CD4-positive, CD25-positive, alpha-beta regulatory T cell (primary cell): ENCODE data around the gene KCTD14. TPM values are rescaled to one million over a fixed set of nuclear protein-coding genes. Genes with fewer than 3 reads are reported as not detected.
"Not testable (repeated sequence)": the region's sequence is repeated elsewhere in the genome, so short reads cannot be mapped to it uniquely, and the experiment has no call there.

Source experiments
- ATAC-seq, 2 donors: fragments of 150-1000 bp; cut with Tn5 transposase; one replicate each; pipeline ENCODE4 v1.10.0; 2021; ENCODE audit warnings: low read depth in 2 of 2, moderate number of reproducible peaks in 2 of 2, moderate library complexity in 1 of 2
- DNase-seq, 3 donors: peaks; one replicate each; pipeline versions ENCODE4 v3.0.0 to v3.0.0-alpha.2; 2012 to 2022; ENCODE audit warnings: mixed read lengths in 1 of 3
- H3K27ac ChIP-seq: one replicate; pipeline ENCODE4 v1.7.0; 2013; ENCODE audit warnings: mild to moderate bottlenecking, low read length; ENCODE audit not compliant: insufficient read depth, poor library complexity, severe bottlenecking
- H3K27me3 ChIP-seq: one replicate; pipeline ENCODE4 v1.7.0; 2013; ENCODE audit warnings: low read length; ENCODE audit not compliant: control insufficient read depth, insufficient read depth
- H3K36me3 ChIP-seq: one replicate; pipeline ENCODE4 v1.7.0; 2013; ENCODE audit warnings: mild to moderate bottlenecking, low read length, moderate library complexity; ENCODE audit not compliant: control insufficient read depth, insufficient read depth
- H3K4me1 ChIP-seq: 2 replicates; pipeline ENCODE4 v1.7.0; 2013; ENCODE audit warnings: mild to moderate bottlenecking, low read length; ENCODE audit not compliant: insufficient read depth, control insufficient read depth, poor library complexity, severe bottlenecking
- H3K4me3 ChIP-seq: one replicate; pipeline ENCODE4 v1.7.0; 2013; ENCODE audit warnings: low read depth, mild to moderate bottlenecking, low read length, moderate library complexity
- H3K9me3 ChIP-seq, 2 experiments: 1 replicate in 1 of 2; 2 replicates in 1 of 2; pipeline ENCODE4 v1.7.0; 2013; ENCODE audit warnings: low read length in 2 of 2, mild to moderate bottlenecking in 1 of 2, moderate library complexity in 1 of 2; ENCODE audit not compliant: control insufficient read depth in 2 of 2
- H3K27ac Mint-ChIP-seq, 3 donors: one replicate each; pipeline ENCODE4 v1.8.0; 2020 to 2022; ENCODE audit warnings: mild to moderate bottlenecking in 3 of 3, mixed read lengths in 3 of 3, moderate library complexity in 2 of 3
- H3K27me3 Mint-ChIP-seq: one replicate; pipeline ENCODE4 v1.8.0; 2022; ENCODE audit warnings: mild to moderate bottlenecking, mixed read lengths
- H3K36me3 Mint-ChIP-seq: one replicate; pipeline ENCODE4 v1.8.0; 2020; ENCODE audit warnings: mixed read lengths
- H3K4me1 Mint-ChIP-seq, 4 donors: one replicate each; pipeline ENCODE4 v1.8.0; 2020 to 2022; ENCODE audit warnings: mixed read lengths in 4 of 4, mild to moderate bottlenecking in 1 of 4
- H3K4me3 Mint-ChIP-seq, 4 donors: one replicate each; pipeline ENCODE4 v1.8.0; 2020 to 2022; ENCODE audit warnings: mild to moderate bottlenecking in 4 of 4, mixed read lengths in 4 of 4, moderate library complexity in 3 of 4
- H3K9me3 Mint-ChIP-seq, 7 donors: one replicate each; pipeline ENCODE4 v1.8.0; 2020 to 2022; ENCODE audit warnings: mixed read lengths in 7 of 7, mild to moderate bottlenecking in 3 of 7, moderate library complexity in 2 of 7
- polyA plus RNA-seq, 4 donors: library from polyadenylated mRNA; unstranded; fragments of 300-500 nt; fragmentation: Illumina TruSeq; gene quantifications; one replicate each; pipeline ENCODE4 v1.2.3, GENCODE V29; 2021
- total RNA-seq: library from RNA; stranded (reverse); gene quantifications from one replicate; pipeline ENCODE4 v1.2.3, GENCODE V29; 2022

KCTD14 gene
- total and polyA plus RNA-seq, 5 donors from 2014 or later: 0.09 to 1.4 (median 0.41) TPM; not detected in 1

DNA sequence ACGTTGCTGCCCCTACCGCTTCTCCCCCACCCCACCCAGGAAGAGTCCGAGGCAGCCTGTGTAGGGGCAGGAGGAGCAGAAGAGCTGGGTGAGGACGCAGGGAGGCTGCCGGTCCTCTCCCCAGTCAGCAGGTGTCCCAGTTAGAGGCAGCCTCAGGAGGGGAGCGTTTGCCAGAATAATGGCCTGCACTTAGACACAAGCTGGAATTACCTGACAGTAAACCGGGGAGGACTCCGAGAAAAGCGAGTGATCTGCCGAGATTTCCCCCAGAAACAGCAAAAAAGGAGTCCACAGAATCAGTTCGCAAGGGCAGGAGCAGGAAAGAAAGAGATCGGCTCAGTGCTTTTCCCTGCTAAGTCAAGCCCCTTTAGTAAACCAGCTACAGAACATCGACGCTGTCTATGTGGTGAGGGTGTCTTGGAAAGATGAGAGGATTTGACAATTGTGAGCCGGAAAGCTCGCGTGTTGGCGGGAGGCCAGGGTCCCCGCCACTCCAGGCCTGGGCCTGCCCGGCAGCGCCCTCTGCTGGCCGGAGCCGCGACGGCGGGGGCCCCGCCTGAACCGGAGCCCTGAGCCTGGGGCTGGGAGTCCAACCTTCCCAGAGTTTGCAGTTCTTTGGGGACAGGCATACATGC is 22.9 kb upstream of the KCTD14 start:
- Histone ChIP-seq H3K27ac (no peak overlapping the region), H3K4me1 (peaks cover 6% of the 10 kb centered on the region), H3K4me3 (peak overlapping the region; percentile 49), H3K36me3 (no peaks in the 10 kb centered on the region), H3K27me3 (no peaks in the 10 kb centered on the region), H3K9me3 (no peaks in the 10 kb centered on the region)
- peak overlapping the region in 3 of 4 donors; percentile 29 to 78 (median 66) for H3K4me3 Mint-ChIP-seq
- H3K36me3 Mint-ChIP-seq: no peaks in the 10 kb centered on the region
- peak overlapping the region in 1 of 3 donors; percentile 83 for H3K27ac Mint-ChIP-seq
- peaks cover 0 to 12% (median 3%) of the 10 kb centered on the region in 4 donors for H3K4me1 Mint-ChIP-seq
- H3K27me3 Mint-ChIP-seq: no peaks in the 10 kb centered on the region
- peaks cover 0 to 3% (median 0%) of the 10 kb centered on the region in 7 donors for H3K9me3 Mint-ChIP-seq
- DNase-seq: peak; percentile 59 to 77 (median 60)
- ATAC-seq: peak; percentile 87 to 88

DNA sequence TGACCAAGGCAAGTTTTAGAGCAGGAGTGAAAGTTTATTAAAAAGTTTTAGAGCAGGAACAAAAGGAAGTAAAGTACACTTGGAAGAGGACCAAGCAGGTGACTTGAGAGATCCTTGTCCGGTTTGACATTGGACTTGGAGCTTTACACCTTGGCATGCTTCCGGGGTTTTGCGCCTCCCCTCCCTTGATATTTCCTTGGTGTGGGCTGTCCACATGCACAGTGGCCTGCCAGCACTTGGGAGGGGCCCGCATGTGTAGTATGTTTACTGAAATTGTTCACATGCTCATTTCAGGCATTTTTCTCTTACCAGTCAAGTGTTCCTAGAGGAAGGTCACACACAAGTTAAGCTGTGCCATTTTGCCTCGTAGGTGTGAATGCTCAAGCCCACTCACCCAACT is 21.6 kb upstream of the KCTD14 start:
- H3K4me1 Mint-ChIP-seq: peaks cover 0 to 19% (median 11%) of the 10 kb centered on the region in 4 donors
- H3K4me3 ChIP-seq: no peak overlapping the region
- no peaks in the 10 kb centered on the region for H3K36me3 ChIP-seq
- H3K27ac Mint-ChIP-seq: no peak overlapping the region
- no peaks in the 10 kb centered on the region for H3K9me3 ChIP-seq
- no peaks in the 10 kb centered on the region for H3K36me3 Mint-ChIP-seq
- H3K4me3 Mint-ChIP-seq: no peak overlapping the region
- H3K27me3 Mint-ChIP-seq: no peaks in the 10 kb centered on the region
- ATAC-seq: no peak
- no peak for DNase-seq
- H3K27ac ChIP-seq: no peak overlapping the region
- H3K27me3 ChIP-seq: no peaks in the 10 kb centered on the region
- peaks cover 13% of the 10 kb centered on the region for H3K4me1 ChIP-seq
- peaks cover 0 to 3% (median 0%) of the 10 kb centered on the region in 7 donors for H3K9me3 Mint-ChIP-seq

DNA sequence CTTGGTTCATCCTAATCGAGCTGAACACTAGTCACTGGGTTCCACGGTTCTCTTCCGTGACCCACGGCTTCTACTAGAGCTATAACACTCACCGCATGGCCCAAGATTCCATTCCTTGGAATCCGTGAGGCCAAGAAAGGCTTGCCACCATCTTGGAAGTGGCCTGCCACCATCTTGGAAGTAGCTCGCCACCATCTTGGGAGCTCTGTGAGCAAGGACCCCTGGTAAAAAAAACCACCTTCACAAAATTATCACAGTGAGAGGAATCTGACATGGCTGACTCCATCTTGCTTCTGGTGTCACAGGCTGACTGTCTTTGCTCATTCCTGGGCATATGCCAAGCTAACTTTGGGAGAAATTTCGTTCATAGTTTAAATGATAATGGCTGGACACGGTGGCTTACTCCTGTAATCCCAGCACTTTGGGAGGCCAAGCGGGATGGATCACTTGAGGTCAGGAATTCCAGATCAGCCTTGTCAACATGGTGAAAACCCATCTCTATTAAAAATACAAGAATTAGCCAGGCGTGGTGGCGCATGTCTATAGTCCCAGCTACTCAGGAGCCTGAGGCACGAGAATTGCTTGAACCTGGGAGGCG is 18.9 kb upstream of the KCTD14 start:
- Histone ChIP-seq H3K4me1 (peaks cover 13% of the 10 kb centered on the region), H3K27ac (no peak overlapping the region), H3K9me3 (no peaks in the 10 kb centered on the region), H3K27me3 (no peaks in the 10 kb centered on the region), H3K36me3 (no peaks in the 10 kb centered on the region), H3K4me3 (no peak overlapping the region)
- Mint-ChIP-seq H3K9me3 (peaks cover 0 to 3% (median 0%) of the 10 kb centered on the region in 7 donors), H3K4me1 (peaks cover 0 to 23% (median 13%) of the 10 kb centered on the region in 4 donors), H3K4me3 (no peak overlapping the region), H3K27me3 (no peaks in the 10 kb centered on the region), H3K36me3 (no peaks in the 10 kb centered on the region), H3K27ac (no peak overlapping the region)
- no peak for DNase-seq
- no peak for ATAC-seq

DNA sequence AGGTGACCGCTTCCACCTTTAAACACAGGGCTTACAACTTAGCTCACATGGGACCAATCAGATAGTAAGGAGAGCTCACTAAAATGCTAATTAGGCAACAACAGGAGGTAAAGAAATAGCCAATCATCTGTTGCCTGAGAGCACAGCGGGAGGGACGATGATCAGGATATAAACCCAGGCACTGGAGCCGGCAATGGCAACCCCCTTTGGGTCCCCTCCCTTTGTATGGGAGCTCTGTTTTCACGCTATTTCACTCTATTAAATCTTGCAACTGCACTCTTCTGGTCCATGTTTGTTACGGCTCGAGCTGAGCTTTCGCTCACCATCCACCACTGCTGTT is 18.3 kb upstream of the KCTD14 start:
- not testable (repeated sequence) for H3K36me3 Mint-ChIP-seq, H3K27me3 Mint-ChIP-seq, H3K27ac Mint-ChIP-seq, H3K27me3 ChIP-seq, H3K36me3 ChIP-seq, DNase-seq, H3K9me3 Mint-ChIP-seq, H3K4me3 ChIP-seq, H3K27ac ChIP-seq, H3K4me3 Mint-ChIP-seq, ATAC-seq, H3K9me3 ChIP-seq
- peaks cover 0 to 20% (median 13%) of the 10 kb centered on the region in 4 donors for H3K4me1 Mint-ChIP-seq
- H3K4me1 ChIP-seq: peaks cover 13% of the 10 kb centered on the region

DNA sequence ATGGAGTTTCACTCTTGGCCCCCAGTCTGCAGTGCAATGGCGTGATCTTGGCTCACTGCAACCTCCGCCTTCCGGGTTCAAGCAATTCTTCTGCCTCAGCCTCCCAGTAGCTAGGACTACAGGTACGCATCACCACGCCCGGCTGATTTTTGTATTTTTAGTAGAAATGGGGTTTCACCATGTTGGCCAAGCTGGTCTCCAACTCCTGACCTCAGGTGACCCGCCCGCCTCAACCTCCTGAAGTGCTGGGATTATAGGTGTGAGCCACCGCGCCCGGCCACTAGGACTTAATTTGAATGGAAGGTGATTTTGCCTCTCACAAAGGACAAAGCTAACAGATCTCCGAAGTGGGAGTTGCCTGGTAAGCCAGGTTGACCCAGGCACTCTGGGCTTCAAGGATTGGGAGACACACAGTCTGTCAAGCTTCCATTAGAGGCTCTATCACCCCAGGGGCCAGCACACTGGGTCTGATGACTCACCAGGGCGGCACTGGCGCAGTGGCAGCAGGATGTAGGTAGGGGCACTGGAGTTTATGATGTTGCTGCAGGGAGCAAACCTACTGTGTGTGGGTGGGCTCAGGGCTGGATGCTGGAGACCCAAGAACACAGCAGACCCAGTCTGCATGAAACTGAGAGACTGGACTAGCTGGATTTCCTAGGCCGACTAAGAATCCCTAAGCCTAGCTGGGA is 17.8 kb upstream of the KCTD14 start:
- Histone ChIP-seq H3K4me3 (no peak overlapping the region), H3K27me3 (no peaks in the 10 kb centered on the region), H3K9me3 (no peaks in the 10 kb centered on the region), H3K27ac (no peak overlapping the region), H3K4me1 (peaks cover 9% of the 10 kb centered on the region), H3K36me3 (no peaks in the 10 kb centered on the region)
- ATAC-seq: peak in 1 of 2 donors; percentile 20
- Mint-ChIP-seq H3K4me3 (peak overlapping the region in 1 of 4 donors; percentile 38), H3K9me3 (peaks cover 0 to 3% (median 0%) of the 10 kb centered on the region in 7 donors), H3K27ac (peak overlapping the region in 1 of 3 donors; percentile 85), H3K27me3 (no peaks in the 10 kb centered on the region), H3K36me3 (no peaks in the 10 kb centered on the region), H3K4me1 (peaks cover 0 to 19% (median 11%) of the 10 kb centered on the region in 4 donors)
- DNase-seq: peak in 1 of 3 donors; percentile 17

DNA sequence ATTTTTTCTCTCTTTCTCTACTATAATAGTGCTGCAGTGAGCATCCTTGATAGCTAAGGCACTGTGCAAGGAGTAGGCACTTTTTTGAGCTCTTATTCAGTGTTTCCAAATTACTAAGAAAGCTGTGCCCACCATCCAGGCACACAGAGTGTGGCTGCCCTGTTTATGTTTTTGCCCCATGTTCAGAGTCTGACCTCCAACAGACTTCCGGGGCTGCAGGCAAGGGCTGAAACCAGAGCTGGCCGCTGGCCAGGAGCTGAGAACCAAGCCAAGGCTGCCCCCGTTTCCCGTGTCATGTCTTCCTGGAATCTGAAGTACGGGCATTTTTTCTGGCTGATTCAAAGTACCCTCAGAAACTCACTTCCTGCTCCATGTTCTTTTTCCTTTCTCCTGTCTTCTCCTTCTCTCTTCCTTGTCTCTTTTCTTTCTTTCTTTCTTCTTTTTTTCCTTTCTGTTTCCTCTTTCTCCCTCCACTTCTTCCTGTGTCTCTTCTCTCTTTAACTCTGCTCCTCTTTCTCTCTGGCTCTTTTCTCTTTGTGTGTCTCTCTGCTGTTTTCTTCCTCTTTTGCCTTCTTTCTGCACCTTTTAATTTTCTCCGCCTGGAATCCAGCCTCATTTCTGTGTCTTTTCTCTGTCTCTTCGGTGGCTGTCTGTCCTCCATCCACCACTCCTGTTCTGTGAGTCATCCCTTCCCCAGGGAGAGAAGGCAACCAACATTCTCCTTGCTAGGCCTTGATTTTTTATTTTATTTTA is 17.0 kb upstream of the KCTD14 start:
- H3K4me1 ChIP-seq: peaks cover 7% of the 10 kb centered on the region
- H3K9me3 ChIP-seq: no peaks in the 10 kb centered on the region
- H3K27me3 ChIP-seq: no peaks in the 10 kb centered on the region
- no peak overlapping the region for H3K4me3 ChIP-seq
- H3K4me1 Mint-ChIP-seq: peaks cover 0 to 19% (median 9%) of the 10 kb centered on the region in 4 donors
- H3K27me3 Mint-ChIP-seq: no peaks in the 10 kb centered on the region
- H3K9me3 Mint-ChIP-seq: peaks cover 0 to 3% (median 0%) of the 10 kb centered on the region in 7 donors
- no peak overlapping the region for H3K27ac ChIP-seq
- DNase-seq (peak in 1 of 3 donors; percentile 31), ATAC-seq (peak in 1 of 2 donors; percentile 47)
- H3K27ac Mint-ChIP-seq: peak overlapping the region in 2 of 3 donors; percentile 23 to 85
- H3K36me3 ChIP-seq: no peaks in the 10 kb centered on the region
- peak overlapping the region in 2 of 4 donors; percentile 49 to 57 for H3K4me3 Mint-ChIP-seq
- H3K36me3 Mint-ChIP-seq: no peaks in the 10 kb centered on the region

DNA sequence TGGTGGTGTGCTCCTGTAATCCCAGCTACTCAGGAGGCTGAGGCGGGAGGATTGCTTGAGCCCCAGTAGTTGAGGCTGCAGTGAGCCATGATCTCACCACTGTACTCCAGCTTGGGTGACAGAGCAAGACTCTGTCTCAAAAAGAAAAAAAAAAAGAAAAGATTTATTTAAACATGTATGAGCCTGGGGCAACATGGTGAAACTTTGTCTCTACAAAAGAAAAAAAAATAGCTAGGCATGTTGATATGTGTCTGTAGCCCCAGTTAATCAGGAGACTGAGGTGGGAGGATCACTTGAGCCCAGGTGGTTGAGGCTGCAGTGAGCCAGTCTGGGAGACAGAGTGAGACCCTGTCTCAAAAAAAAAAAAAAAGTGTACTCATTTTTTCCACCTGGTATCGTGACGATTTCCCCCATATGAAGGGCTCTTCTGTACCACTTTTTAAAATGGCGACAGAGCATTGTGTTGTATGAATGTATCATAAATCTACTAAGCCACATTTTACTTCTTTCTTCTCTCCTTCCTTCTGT is 16.4 kb upstream of the KCTD14 start:
- Mint-ChIP-seq H3K36me3 (no peaks in the 10 kb centered on the region), H3K4me1 (peaks cover 0 to 19% (median 9%) of the 10 kb centered on the region in 4 donors), H3K9me3 (peaks cover 0 to 3% (median 0%) of the 10 kb centered on the region in 7 donors), H3K27ac (peak overlapping the region in 2 of 3 donors; percentile 23 to 85), H3K4me3 (peak overlapping the region in 1 of 4 donors; percentile 49), H3K27me3 (no peaks in the 10 kb centered on the region)
- H3K27ac ChIP-seq: no peak overlapping the region
- no peaks in the 10 kb centered on the region for H3K9me3 ChIP-seq
- ATAC-seq: no peak
- no peak overlapping the region for H3K4me3 ChIP-seq
- DNase-seq: no peak
- H3K27me3 ChIP-seq: no peaks in the 10 kb centered on the region
- H3K4me1 ChIP-seq: peaks cover 7% of the 10 kb centered on the region
- H3K36me3 ChIP-seq: no peaks in the 10 kb centered on the region
